HG02571 (cell line): Measurements from ENCODE around the gene ERG.

Experiments
- ATAC-seq: cut with Tn5 transposase; IDR thresholded peaks from one replicate; pipeline ENCODE4 v1.9.1; 2021; ENCODE audit warnings: mild to moderate bottlenecking, moderate library complexity; ENCODE audit not compliant: unreplicated experiment

The ERG gene

GRCh38 chr21:38341546-38342012 is 156.7 kb downstream of the ERG start:
- no peak for ATAC-seq

GRCh38 chr21:38340131-38340530 is 158.1 kb downstream of the ERG start:
- no peak for ATAC-seq

- ATAC-seq: no peak
These were observed 160.5 kb downstream of the ERG start for GRCh38 chr21:38337793-38338192.

GRCh38 chr21:38334866-38335265 is 163.4 kb downstream of the ERG start:
- no peak for ATAC-seq

GRCh38 chr21:38333301-38334272 is 164.7 kb downstream of the ERG start:
- ATAC-seq: no peak

- ATAC-seq: no peak
These were observed 167.6 kb downstream of the ERG start for GRCh38 chr21:38330666-38331065.
